Testis (tissue), 2 donors: ENCODE results near the gene NLRP5.

Experiments
- POLR2A ChIP-seq: fragments of 450-650 bp; IDR thresholded peaks from one replicate; pipeline ENCODE4 v1.6.1; 2017; ENCODE audit warnings: antibody characterized with exemption, mild to moderate bottlenecking, moderate library complexity
- TF ChIP-seq, protein P1 (sequence below), 3 experiments: fragments of 450-650 bp in 2 of 3; fragments of 200-600 bp in 1 of 3; sonication (generic) in 1 of 3; IDR thresholded peaks; one replicate each; pipeline ENCODE4 v1.5.1; 2016 to 2019; ENCODE audit warnings: antibody characterized with exemption in 3 of 3, mild to moderate bottlenecking in 2 of 3, moderate library complexity in 1 of 3

DNA sequence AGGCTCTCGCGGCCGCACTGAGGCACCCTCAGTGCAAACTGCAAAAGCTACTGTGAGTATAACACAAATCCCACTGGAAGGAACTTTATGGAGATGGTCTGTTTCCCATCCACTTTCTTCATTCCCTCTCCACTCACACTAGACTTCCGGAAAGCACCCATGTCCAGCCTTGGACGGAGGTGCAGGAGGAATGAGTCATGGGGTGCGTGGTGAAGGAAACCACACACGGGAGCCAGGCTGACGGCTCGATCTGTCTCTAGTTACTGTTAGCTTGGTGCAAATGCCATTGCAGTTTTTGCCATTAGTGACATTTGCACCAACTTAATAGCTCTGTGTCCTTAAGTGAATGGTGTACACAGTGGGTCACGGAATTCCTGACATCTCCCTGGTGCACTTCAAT lies 24.4 kb upstream of the NLRP5 start:
- TF ChIP-seq, protein P1, sequence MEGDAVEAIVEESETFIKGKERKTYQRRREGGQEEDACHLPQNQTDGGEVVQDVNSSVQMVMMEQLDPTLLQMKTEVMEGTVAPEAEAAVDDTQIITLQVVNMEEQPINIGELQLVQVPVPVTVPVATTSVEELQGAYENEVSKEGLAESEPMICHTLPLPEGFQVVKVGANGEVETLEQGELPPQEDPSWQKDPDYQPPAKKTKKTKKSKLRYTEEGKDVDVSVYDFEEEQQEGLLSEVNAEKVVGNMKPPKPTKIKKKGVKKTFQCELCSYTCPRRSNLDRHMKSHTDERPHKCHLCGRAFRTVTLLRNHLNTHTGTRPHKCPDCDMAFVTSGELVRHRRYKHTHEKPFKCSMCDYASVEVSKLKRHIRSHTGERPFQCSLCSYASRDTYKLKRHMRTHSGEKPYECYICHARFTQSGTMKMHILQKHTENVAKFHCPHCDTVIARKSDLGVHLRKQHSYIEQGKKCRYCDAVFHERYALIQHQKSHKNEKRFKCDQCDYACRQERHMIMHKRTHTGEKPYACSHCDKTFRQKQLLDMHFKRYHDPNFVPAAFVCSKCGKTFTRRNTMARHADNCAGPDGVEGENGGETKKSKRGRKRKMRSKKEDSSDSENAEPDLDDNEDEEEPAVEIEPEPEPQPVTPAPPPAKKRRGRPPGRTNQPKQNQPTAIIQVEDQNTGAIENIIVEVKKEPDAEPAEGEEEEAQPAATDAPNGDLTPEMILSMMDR (IDR thresholded peaks at IDR 0.05), result no peak
- no peak for TF ChIP-seq POLR2A
